GM23338 (cell line): Measurements from ENCODE around the gene PUDP. TPM values are rescaled to one million over a fixed set of nuclear protein-coding genes. Genes with fewer than 3 reads are reported as not detected.

Experiments
- ATAC-seq: fragments of 200-7000 bp; cut with Tn5 transposase; 3 replicates; pipeline ENCODE4 v1.9.1; 2020
- DNase-seq: peaks from one replicate; pipeline ENCODE4 v3.0.0-alpha.2; 2015; ENCODE audit warnings: low spot score
- H2AFZ ChIP-seq: fragments of 200-600 bp; sonication (generic); 2 replicates; pipeline ENCODE4 v1.8.0; 2016; ENCODE audit warnings: antibody characterized with exemption, mild to moderate bottlenecking, moderate library complexity
- H3F3A ChIP-seq: fragments of 200-600 bp; sonication (generic); replicated peaks from 2 replicates; pipeline ENCODE4 v1.8.0; 2017; ENCODE audit warnings: antibody characterized with exemption, mixed run types, low read depth
- H3K27ac ChIP-seq: fragments of 200-600 bp; sonication (generic); 2 replicates; pipeline ENCODE4 v1.6.1; 2016; ENCODE audit warnings: low read depth
- H3K27me3 ChIP-seq: fragments of 200-600 bp; sonication (generic); 2 replicates; pipeline ENCODE4 v1.8.0; 2016; ENCODE audit warnings: mild to moderate bottlenecking, mixed run types, moderate library complexity; ENCODE audit not compliant: insufficient read depth
- H3K36me3 ChIP-seq: fragments of 200-600 bp; sonication (generic); 2 replicates; pipeline ENCODE4 v1.8.0; 2016; ENCODE audit warnings: mild to moderate bottlenecking; ENCODE audit not compliant: insufficient read depth
- H3K4me1 ChIP-seq: fragments of 200-600 bp; sonication (generic); 2 replicates; pipeline ENCODE4 v1.8.0; 2016; ENCODE audit warnings: mild to moderate bottlenecking, moderate library complexity; ENCODE audit not compliant: insufficient read depth
- H3K4me2 ChIP-seq: fragments of 200-600 bp; sonication (generic); 2 replicates; pipeline ENCODE4 v1.7.1; 2017; ENCODE audit warnings: mixed run types
- H3K4me3 ChIP-seq: fragments of 200-600 bp; sonication (generic); 2 replicates; pipeline ENCODE4 v1.6.1; 2016; ENCODE audit warnings: mixed run types
- H3K79me2 ChIP-seq: fragments of 200-600 bp; sonication (generic); replicated peaks from 2 replicates; pipeline ENCODE4 v1.8.0; 2017; ENCODE audit warnings: mild to moderate bottlenecking; ENCODE audit not compliant: insufficient read depth
- H3K9me2 ChIP-seq: fragments of 200-600 bp; sonication (generic); 2 replicates; pipeline ENCODE4 v1.8.0; 2017; ENCODE audit not compliant: insufficient read depth
- H4K20me1 ChIP-seq: fragments of 200-600 bp; sonication (generic); replicated peaks from 2 replicates; pipeline ENCODE4 v1.8.0; 2017; ENCODE audit warnings: mild to moderate bottlenecking; ENCODE audit not compliant: insufficient read depth
- H3K27ac Mint-ChIP-seq: 2 replicates; pipeline ENCODE4 v1.8.0; 2020; ENCODE audit warnings: inconsistent platforms, mild to moderate bottlenecking, moderate library complexity, mixed read lengths
- H3K27me3 Mint-ChIP-seq: 3 replicates; pipeline ENCODE4 v1.8.0; 2022; ENCODE audit warnings: low read depth, mild to moderate bottlenecking, moderate library complexity, mixed read lengths, inconsistent platforms; ENCODE audit not compliant: insufficient read depth, poor library complexity
- H3K36me3 Mint-ChIP-seq: 3 replicates; pipeline ENCODE4 v1.8.0; 2021; ENCODE audit warnings: low read depth, mild to moderate bottlenecking, inconsistent platforms, moderate library complexity, mixed read lengths
- H3K4me1 Mint-ChIP-seq: 3 replicates; pipeline ENCODE4 v1.8.0; 2020; ENCODE audit warnings: mild to moderate bottlenecking, inconsistent platforms, mixed read lengths
- H3K4me3 Mint-ChIP-seq: 3 replicates; pipeline ENCODE4 v1.8.0; 2021; ENCODE audit warnings: moderate library complexity, mild to moderate bottlenecking, inconsistent platforms, mixed read lengths
- H3K9me3 Mint-ChIP-seq: 3 replicates; pipeline ENCODE4 v1.8.0; 2020; ENCODE audit warnings: moderate library complexity, mild to moderate bottlenecking, inconsistent platforms, mixed read lengths
- CTCF ChIP-seq, 2 experiments: fragments of 200-600 bp in 1 of 2; sonication (generic) in 1 of 2; conservative IDR thresholded peaks; 2 replicates each; pipeline versions ENCODE4 v1.5.1 to v1.6.1; 2016 to 2017; ENCODE audit warnings: antibody characterized with exemption in 2 of 2, low read depth in 2 of 2, mild to moderate bottlenecking in 2 of 2, moderate library complexity in 1 of 2
- EZH2 ChIP-seq: fragments of 200-600 bp; sonication (generic); IDR thresholded peaks from one replicate; pipeline ENCODE4 v1.8.0; 2017; ENCODE audit warnings: antibody characterized with exemption, mild to moderate bottlenecking, low read depth; ENCODE audit not compliant: unreplicated experiment
- EZH2phosphoT487 ChIP-seq: fragments of 200-600 bp; sonication (generic); IDR thresholded peaks from one replicate; pipeline ENCODE4 v1.8.1; 2018; ENCODE audit warnings: antibody characterized with exemption; ENCODE audit not compliant: unreplicated experiment
- JUNB ChIP-seq: IDR thresholded peaks from one replicate; pipeline ENCODE4 v1.6.1; 2016; ENCODE audit warnings: antibody characterized with exemption; ENCODE audit not compliant: unreplicated experiment
- NANOG ChIP-seq: IDR thresholded peaks from 2 replicates; pipeline ENCODE4 v1.6.1; 2016; ENCODE audit warnings: antibody characterized with exemption, borderline replicate concordance
- POLR2AphosphoS5 ChIP-seq: IDR thresholded peaks from 2 replicates; pipeline ENCODE4 v1.6.1; 2016; ENCODE audit warnings: antibody characterized with exemption, low read depth
- REST ChIP-seq: IDR thresholded peaks from one replicate; pipeline ENCODE4 v1.6.1; 2018; ENCODE audit warnings: antibody characterized with exemption; ENCODE audit not compliant: unreplicated experiment
- STAT1 ChIP-seq: IDR thresholded peaks from one replicate; pipeline ENCODE4 v1.6.1; 2016; ENCODE audit warnings: antibody characterized with exemption; ENCODE audit not compliant: unreplicated experiment
- ZNF331 ChIP-seq: fragments of 250-450 bp; sonication (Bioruptor Pico); IDR thresholded peaks from 2 replicates; pipeline ENCODE4 v1.5.0; 2020; ENCODE audit warnings: low read depth, mild to moderate bottlenecking, moderate library complexity
- polyA plus RNA-seq: library from polyadenylated mRNA; unstranded; fragments of >200 nt; fragmentation: Nextera tagmentation; extraction: Ambion mirVana; gene quantifications from 2 replicates; pipeline ENCODE4 v1.2.1, GENCODE V29; 2016
- total RNA-seq: library from RNA; depleted of rRNA; stranded (reverse); fragments of >200 nt; shearing (Covaris generic); gene quantifications from 2 replicates; pipeline ENCODE4 v1.2.3, GENCODE V29; 2014
- TF ChIP-seq, protein P1 (sequence below): IDR thresholded peaks from 2 replicates; pipeline ENCODE4 v1.6.1; 2016; ENCODE audit warnings: antibody characterized with exemption

Gene PUDP
- total and polyA plus RNA-seq, 2 experiments from 2014 or later: 17.2 to 22.4 TPM

DNA sequence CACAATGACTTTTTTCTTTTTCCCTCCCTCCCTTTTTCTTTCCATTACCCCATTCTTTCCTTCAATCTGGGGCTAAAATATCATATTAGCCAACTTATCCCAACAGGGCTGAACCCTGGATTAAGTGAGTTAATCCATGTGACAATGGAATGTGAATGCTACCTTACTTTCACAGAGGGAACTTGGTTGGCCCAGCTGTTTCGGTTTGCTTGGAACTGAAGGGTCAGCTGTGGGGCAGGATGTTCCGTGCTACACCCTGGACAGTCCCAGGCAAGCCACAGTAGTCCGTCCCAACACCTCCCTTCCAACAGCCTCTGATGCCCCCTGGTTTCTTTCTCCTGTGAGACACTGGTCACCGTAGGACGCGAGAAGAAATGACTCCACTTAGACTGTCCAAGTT, 95.4 kb downstream of the PUDP start:
- H2AFZ ChIP-seq: no peak overlapping the region
- H3K4me3 ChIP-seq: no peak overlapping the region
- H3K4me1 ChIP-seq: no peaks in the 10 kb centered on the region
- H3K27me3 Mint-ChIP-seq: peaks cover 1% of the 10 kb centered on the region
- no peak for TF ChIP-seq CTCF (conservative IDR thresholded peaks at IDR 0.05; ENCODE audit: low read depth in 2 of 2)
- TF ChIP-seq STAT1: no peak
- TF ChIP-seq JUNB: no peak
- no peak for TF ChIP-seq ZNF331 (CRISPR knock-in tag)
- TF ChIP-seq EZH2: no peak
- TF ChIP-seq REST: no peak
- TF ChIP-seq, protein P1, sequence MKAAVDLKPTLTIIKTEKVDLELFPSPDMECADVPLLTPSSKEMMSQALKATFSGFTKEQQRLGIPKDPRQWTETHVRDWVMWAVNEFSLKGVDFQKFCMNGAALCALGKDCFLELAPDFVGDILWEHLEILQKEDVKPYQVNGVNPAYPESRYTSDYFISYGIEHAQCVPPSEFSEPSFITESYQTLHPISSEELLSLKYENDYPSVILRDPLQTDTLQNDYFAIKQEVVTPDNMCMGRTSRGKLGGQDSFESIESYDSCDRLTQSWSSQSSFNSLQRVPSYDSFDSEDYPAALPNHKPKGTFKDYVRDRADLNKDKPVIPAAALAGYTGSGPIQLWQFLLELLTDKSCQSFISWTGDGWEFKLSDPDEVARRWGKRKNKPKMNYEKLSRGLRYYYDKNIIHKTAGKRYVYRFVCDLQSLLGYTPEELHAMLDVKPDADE: no peak
- TF ChIP-seq EZH2phosphoT487: no peak
- TF ChIP-seq POLR2AphosphoS5: no peak
- no peak overlapping the region for H3K4me2 ChIP-seq
- no peak overlapping the region for H3K4me3 Mint-ChIP-seq
- DNase-seq: no peak
- H3K79me2 ChIP-seq: no peaks in the 10 kb centered on the region
- H3K27me3 ChIP-seq: no peaks in the 10 kb centered on the region
- H3K36me3 Mint-ChIP-seq: peaks cover 23% of the 10 kb centered on the region; the same call in 2 of the 3 replicates
- H3K9me2 ChIP-seq: no peaks in the 10 kb centered on the region
- no peak for ATAC-seq
- H3F3A ChIP-seq: no peaks in the 10 kb centered on the region
- no peaks in the 10 kb centered on the region for H3K9me3 Mint-ChIP-seq
- no peaks in the 10 kb centered on the region for H3K36me3 ChIP-seq
- H4K20me1 ChIP-seq: no peaks in the 10 kb centered on the region
- H3K27ac ChIP-seq: no peak overlapping the region
- no peak overlapping the region for H3K27ac Mint-ChIP-seq
- H3K4me1 Mint-ChIP-seq: peaks cover 5% of the 10 kb centered on the region; the same call in 2 of the 3 replicates

DNA sequence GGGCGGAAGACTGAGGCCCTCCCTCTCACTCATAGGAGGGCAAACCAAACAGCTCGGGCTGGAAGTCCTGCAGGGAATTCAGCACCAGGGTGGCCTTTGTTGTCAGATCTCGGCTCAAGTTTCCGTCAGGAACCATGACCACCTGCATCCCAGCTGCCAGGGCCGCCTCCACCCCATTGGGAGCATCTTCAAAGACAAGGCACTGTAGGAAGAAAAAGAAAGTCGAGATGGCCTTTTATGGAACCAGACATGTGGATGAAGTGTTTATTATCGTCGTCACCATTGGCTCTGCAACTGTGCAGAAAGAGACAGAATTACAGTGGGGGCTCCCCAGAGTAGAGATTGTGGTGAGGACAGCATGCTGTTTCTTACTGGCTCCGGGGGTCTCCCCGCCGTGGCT, 97.7 kb downstream of the PUDP start:
- Mint-ChIP-seq H3K4me1 (peaks cover 5% of the 10 kb centered on the region; the same call in 2 of the 3 replicates), H3K27me3 (no peaks in the 10 kb centered on the region), H3K4me3 (no peak overlapping the region), H3K9me3 (no peaks in the 10 kb centered on the region), H3K36me3 (peaks cover 14% of the 10 kb centered on the region; the same call in 2 of the 3 replicates), H3K27ac (no peak overlapping the region)
- no peaks in the 10 kb centered on the region for H3F3A ChIP-seq
- H2AFZ ChIP-seq: no peak overlapping the region
- ATAC-seq (no peak), DNase-seq (no peak)
- no peak overlapping the region for H3K4me2 ChIP-seq
- H4K20me1 ChIP-seq: no peaks in the 10 kb centered on the region
- no peaks in the 10 kb centered on the region for H3K27me3 ChIP-seq
- H3K4me1 ChIP-seq: no peaks in the 10 kb centered on the region
- H3K27ac ChIP-seq: no peak overlapping the region
- no peak overlapping the region for H3K4me3 ChIP-seq
- no peaks in the 10 kb centered on the region for H3K79me2 ChIP-seq
- no peaks in the 10 kb centered on the region for H3K36me3 ChIP-seq
- H3K9me2 ChIP-seq: no peaks in the 10 kb centered on the region
- TF ChIP-seq ZNF331 (CRISPR knock-in tag) (no peak), NANOG (no peak), JUNB (no peak), STAT1 (no peak), EZH2 (no peak)
